ENCODE results near the gene CHST7. TPM values are rescaled to one million over a fixed set of nuclear protein-coding genes. Genes with fewer than 3 reads are reported as not detected.

Gene CHST7
- polyA plus RNA-seq, 1 donor from 2014 or later: 4.9 TPM

GRCh38 chrX:46627711-46628419 lies 54.3 kb downstream of the CHST7 start:
- no peak overlapping the region for H3K27ac ChIP-seq (ENCODE audit: low read length)
- H3K9me3 ChIP-seq (ENCODE audit: low read length): no peaks in the 10 kb centered on the region

More at GRCh38 chrX:46627711-46628419, 54.3 kb downstream of the CHST7 start:
- H3K4me3 ChIP-seq (ENCODE audit: low read length): no peak overlapping the region
- H4K20me1 ChIP-seq (ENCODE audit: insufficient read depth): no peaks in the 10 kb centered on the region
- TF ChIP-seq CTCF (IDR thresholded peaks at IDR 0.05; ENCODE audit: poor library complexity, severe bottlenecking): no peak
- no peak for TF ChIP-seq REST (IDR thresholded peaks at IDR 0.05; ENCODE audit: borderline replicate concordance)
- no peak for TF ChIP-seq SMC3 (conservative IDR thresholded peaks at IDR 0.05; ENCODE audit: poor library complexity)
- TF ChIP-seq EP300 (conservative IDR thresholded peaks at IDR 0.05; ENCODE audit: poor library complexity, severe bottlenecking): no peak
- no peak for TF ChIP-seq RAD21 (conservative IDR thresholded peaks at IDR 0.05)
- no peak for TF ChIP-seq MXI1 (conservative IDR thresholded peaks at IDR 0.05; ENCODE audit: poor library complexity, severe bottlenecking)
- TF ChIP-seq EZH2 (IDR thresholded peaks at IDR 0.05; ENCODE audit: borderline replicate concordance, insufficient read depth, low read length, poor library complexity, severe bottlenecking): no peak
- TF ChIP-seq POLR2AphosphoS5 (IDR thresholded peaks at IDR 0.05): no peak
- TF ChIP-seq TAF1 (IDR thresholded peaks at IDR 0.05; ENCODE audit: low read depth): no peak
- H2AFZ ChIP-seq (ENCODE audit: low read depth, low read length): no peak overlapping the region
- H3K27me3 ChIP-seq (ENCODE audit: insufficient read depth, low read depth, low read length): no peaks in the 10 kb centered on the region
- H3K36me3 ChIP-seq (ENCODE audit: insufficient read depth, low read length): no peaks in the 10 kb centered on the region
- no peaks in the 10 kb centered on the region for H3F3A ChIP-seq (ENCODE audit: insufficient read depth, low read length, poor library complexity, severe bottlenecking)
- no peaks in the 10 kb centered on the region for H3K79me2 ChIP-seq (replicated peaks; ENCODE audit: insufficient read depth, low read length)
- H3K9me2 ChIP-seq (ENCODE audit: insufficient read depth, low read length): no peaks in the 10 kb centered on the region
- H3K4me2 ChIP-seq (ENCODE audit: low read length): no peak overlapping the region
- no peak overlapping the region for H3K9ac ChIP-seq (ENCODE audit: low read length)

All from neural cell (in vitro differentiated cells).